GM18867 (cell line): ENCODE measurements around the gene TMEM18.

Experiments used
- ATAC-seq: cut with Tn5 transposase; IDR thresholded peaks from one replicate; pipeline ENCODE4 v1.9.1; 2021; ENCODE audit warnings: mild to moderate bottlenecking, moderate library complexity; ENCODE audit not compliant: unreplicated experiment

The TMEM18 gene

GRCh38 chr2:623130-623922, 53.9 kb downstream of the TMEM18 start:
- ATAC-seq: no peak

DNA sequence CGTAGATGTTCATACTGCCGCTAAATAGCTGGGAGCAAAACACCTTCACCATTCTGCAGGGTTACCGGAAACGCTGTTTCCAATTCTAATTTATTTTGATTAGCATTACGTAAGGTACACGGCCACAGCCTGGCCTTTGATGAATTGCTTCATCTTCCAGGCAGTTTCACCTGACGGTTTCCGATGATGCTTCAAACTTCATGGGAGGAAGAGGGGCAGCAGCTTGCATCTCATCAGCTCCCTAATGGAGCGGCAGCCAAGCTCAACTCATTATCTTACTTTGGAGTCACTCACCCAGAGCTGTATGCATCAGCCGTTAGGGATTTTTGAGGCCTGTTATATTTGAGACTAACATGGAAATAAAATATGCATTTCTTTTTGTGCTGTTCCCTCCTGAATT, 54.8 kb downstream of the TMEM18 start:
- no peak for ATAC-seq

- ATAC-seq: no peak
These were observed 55.7 kb downstream of the TMEM18 start for GRCh38 chr2:621303-622099.

DNA sequence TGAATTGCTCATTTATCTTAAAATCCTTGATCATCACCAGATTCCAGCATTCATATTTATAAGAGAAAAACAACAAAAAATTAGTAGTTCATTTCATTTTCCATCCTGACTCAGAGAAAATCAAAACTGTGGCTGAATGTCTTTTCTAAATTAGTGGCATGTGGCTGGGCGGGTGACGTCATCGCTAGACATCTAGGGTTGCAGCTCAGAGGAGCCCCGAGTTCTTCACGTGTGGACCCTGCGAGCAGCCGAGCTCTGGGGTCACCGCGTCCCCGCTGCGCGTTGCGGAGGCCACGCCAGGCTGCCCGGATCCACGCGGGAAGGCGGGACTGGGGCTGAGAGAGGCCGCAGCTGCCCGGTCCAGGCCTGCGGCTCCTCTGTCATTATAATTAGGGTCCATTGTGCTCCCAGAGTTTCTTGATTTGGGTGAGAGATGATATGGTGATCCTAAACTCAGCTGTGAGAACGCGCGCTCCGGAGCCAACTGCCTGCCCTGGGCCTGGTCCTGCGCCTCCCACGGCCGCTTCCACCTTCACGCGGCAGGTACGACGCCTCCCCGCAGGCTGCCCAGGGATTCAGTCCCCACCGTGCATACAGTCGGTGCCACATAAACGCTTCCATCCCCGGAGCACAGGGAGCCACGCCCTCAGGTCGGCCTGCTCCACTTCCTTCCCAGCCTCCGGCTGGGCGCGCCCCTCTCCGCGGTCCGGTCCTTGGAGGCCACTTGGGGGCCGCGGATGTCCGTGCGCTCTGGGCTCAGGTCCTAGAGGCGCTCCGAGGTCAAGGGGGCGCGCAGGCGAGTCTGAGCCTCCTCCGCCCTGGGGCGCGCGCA, 56.5 kb downstream of the TMEM18 start:
- no peak for ATAC-seq

- no peak for ATAC-seq
These were observed 57.2 kb downstream of the TMEM18 start for GRCh38 chr2:620004-620403.

- ATAC-seq: no peak
These were observed 58.7 kb downstream of the TMEM18 start for GRCh38 chr2:618422-618990.

- ATAC-seq: no peak
These were observed 59.2 kb downstream of the TMEM18 start for GRCh38 chr2:618005-618404.
